ENCODE results near the gene TMEM196.

Gene TMEM196

GRCh38 chr7:19772841-19773760 is at the start of gene TMEM196:
Gene TMEM196, minus strand, starts transcription at chr7:19773617. Its CDS starts 921 bp downstream, at chr7:19772696.
- DNase-seq: no peak

- no peak for DNase-seq
Observed at GRCh38 chr7:19816128-19816527, 42.7 kb upstream of the TMEM196 start.

- no peak for DNase-seq
Observed at GRCh38 chr7:19815546-19815945, 42.1 kb upstream of the TMEM196 start.

- no peak for DNase-seq
Observed at GRCh38 chr7:19814776-19815175, 41.4 kb upstream of the TMEM196 start.

GRCh38 chr7:19811386-19811785 is 38.0 kb upstream of the TMEM196 start:
- DNase-seq: no peak

GRCh38 chr7:19798986-19799385 is 25.6 kb upstream of the TMEM196 start:
- DNase-seq: no peak

GRCh38 chr7:19783541-19783940 is 10.1 kb upstream of the TMEM196 start:
- DNase-seq: no peak

GRCh38 chr7:19776981-19777380 is 3.6 kb upstream of the TMEM196 start:
- DNase-seq: no peak

GRCh38 chr7:19775578-19775977 is 2.2 kb upstream of the TMEM196 start:
- DNase-seq: no peak

- no peak for DNase-seq
Observed at GRCh38 chr7:19772306-19772705, 1.1 kb downstream of the TMEM196 start.

- DNase-seq: no peak
Observed at GRCh38 chr7:19762631-19763030, 10.8 kb downstream of the TMEM196 start.

- no peak for DNase-seq
Observed at GRCh38 chr7:19754521-19755116, 18.8 kb downstream of the TMEM196 start.

GRCh38 chr7:19752020-19752419 is 21.4 kb downstream of the TMEM196 start:
- DNase-seq: no peak

- no peak for DNase-seq
Observed at GRCh38 chr7:19749658-19750057, 23.8 kb downstream of the TMEM196 start.

- no peak for DNase-seq
Observed at GRCh38 chr7:19747740-19748339, 25.6 kb downstream of the TMEM196 start.

GRCh38 chr7:19744075-19744474 is 29.3 kb downstream of the TMEM196 start:
- DNase-seq: no peak

- DNase-seq: no peak
Observed at GRCh38 chr7:19728716-19729115, 44.7 kb downstream of the TMEM196 start.

GRCh38 chr7:19725770-19726169 is 47.6 kb downstream of the TMEM196 start:
- no peak for DNase-seq

- DNase-seq: no peak
Observed at GRCh38 chr7:19715499-19715898, 57.9 kb downstream of the TMEM196 start.

- DNase-seq: no peak
Observed at GRCh38 chr7:19713676-19714075, 59.7 kb downstream of the TMEM196 start.

GRCh38 chr7:19709249-19709578 is 64.2 kb downstream of the TMEM196 start:
- DNase-seq: no peak

- DNase-seq: peak; percentile 92
Observed at GRCh38 chr7:19708397-19709248, 64.8 kb downstream of the TMEM196 start, which contains the start of gene POLR1F. Gene POLR1F, minus strand, starts transcription at chr7:19709037. Its CDS starts 21 bp downstream, at chr7:19709016.

- DNase-seq: no peak
Observed at GRCh38 chr7:19707240-19707639, 66.2 kb downstream of the TMEM196 start.
